ENCODE data around the gene TRMT10B. TPM values are rescaled to one million over a fixed set of nuclear protein-coding genes. Genes with fewer than 3 reads are reported as not detected.
"Not testable (repeated sequence)": the region's sequence is repeated elsewhere in the genome, so short reads cannot be mapped to it uniquely, and the experiment has no call there.

Gene TRMT10B
- polyA plus RNA-seq, 3 donors, result 5.2 to 12.4 (median 9.4) TPM

DNA sequence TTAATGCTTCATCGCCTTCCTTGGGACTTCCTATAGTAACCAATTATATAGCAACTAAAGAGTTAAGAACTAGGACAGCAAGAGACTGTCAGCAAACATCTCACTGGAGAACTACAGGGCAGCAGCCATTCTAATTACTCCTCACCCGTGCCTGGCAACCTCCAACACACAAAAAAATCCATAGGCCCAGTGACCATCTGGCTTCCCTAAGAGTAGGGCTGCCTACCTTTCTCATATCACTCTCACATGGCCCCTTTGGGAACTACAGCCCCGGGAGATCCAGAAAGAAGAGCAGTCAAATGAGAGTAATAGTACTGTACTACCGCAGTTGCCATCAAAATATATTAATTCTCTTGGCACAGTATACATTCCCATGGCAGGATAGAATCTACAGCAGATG, 52.7 kb downstream of the TRMT10B start:
- H3K4me3 ChIP-seq (replicated peaks in 1 of 3; ENCODE audit: low read depth in 2 of 3, low read length in 3 of 3), result no peak overlapping the region
- H3K27me3 ChIP-seq (ENCODE audit: control insufficient read depth in 2 of 2, insufficient read depth in 2 of 2, low read length in 2 of 2), result no peaks in the 10 kb centered on the region
- H3K4me2 ChIP-seq (replicated peaks; ENCODE audit: extremely low read depth, low read length, poor library complexity, severe bottlenecking), result no peak overlapping the region
- Mint-ChIP-seq H3K36me3 (peaks cover 11 to 18% of the 10 kb centered on the region in 2 donors), H3K4me1 (peaks cover 21% of the 10 kb centered on the region), H3K9me3 (peaks cover 0 to 3% (median 0%) of the 10 kb centered on the region in 7 donors), H3K27ac (peak overlapping the region in 2 of 7 donors; percentile 40 to 61), H3K27me3 (ENCODE audit: low read depth in 3 of 3) (no peaks in the 10 kb centered on the region), H3K4me3 (no peak overlapping the region)
- intact Hi-C loops (cut with micrococcal nuclease), result loop anchor here (10.0 kb wide), 2 partner anchors 221 to 321 kb away; partner anchors contain the start of gene POLR1E (in 1 of the 2)
- no peaks in the 10 kb centered on the region for H3K9me3 ChIP-seq (replicated peaks in 1 of 2; ENCODE audit: control insufficient read depth in 1 of 2, insufficient read depth in 1 of 2, low read length in 2 of 2)
- H4K20me1 ChIP-seq (ENCODE audit: insufficient read depth, low read length), result peaks cover 46% of the 10 kb centered on the region
- no peak overlapping the region for H3K27ac ChIP-seq (ENCODE audit: low read depth in 1 of 2, low read length in 2 of 2)
- peaks cover 75% of the 10 kb centered on the region for H3K79me2 ChIP-seq (ENCODE audit: insufficient read depth, low read length)
- no peak for DNase-seq
- peaks cover 15 to 17% of the 10 kb centered on the region in 2 donors for H3K4me1 ChIP-seq (ENCODE audit: control insufficient read depth in 1 of 2, insufficient read depth in 2 of 2, low read length in 2 of 2)
- 86% methylated on average over 1 of the region's 4 CpGs for WGBS (ENCODE audit: insufficient coverage)
- no peak overlapping the region for H2AFZ ChIP-seq (ENCODE audit: insufficient read depth, low read depth, low read length, poor library complexity, severe bottlenecking)
- no peak overlapping the region for H3K9ac ChIP-seq (ENCODE audit: insufficient read depth, low read length, poor library complexity, severe bottlenecking)
- H3K36me3 ChIP-seq (replicated peaks in 1 of 2; ENCODE audit: control insufficient read depth in 1 of 2, insufficient read depth in 2 of 2, low read length in 2 of 2), result peaks cover 0 to 11% of the 10 kb centered on the region in 2 donors
- TF ChIP-seq, protein P1, sequence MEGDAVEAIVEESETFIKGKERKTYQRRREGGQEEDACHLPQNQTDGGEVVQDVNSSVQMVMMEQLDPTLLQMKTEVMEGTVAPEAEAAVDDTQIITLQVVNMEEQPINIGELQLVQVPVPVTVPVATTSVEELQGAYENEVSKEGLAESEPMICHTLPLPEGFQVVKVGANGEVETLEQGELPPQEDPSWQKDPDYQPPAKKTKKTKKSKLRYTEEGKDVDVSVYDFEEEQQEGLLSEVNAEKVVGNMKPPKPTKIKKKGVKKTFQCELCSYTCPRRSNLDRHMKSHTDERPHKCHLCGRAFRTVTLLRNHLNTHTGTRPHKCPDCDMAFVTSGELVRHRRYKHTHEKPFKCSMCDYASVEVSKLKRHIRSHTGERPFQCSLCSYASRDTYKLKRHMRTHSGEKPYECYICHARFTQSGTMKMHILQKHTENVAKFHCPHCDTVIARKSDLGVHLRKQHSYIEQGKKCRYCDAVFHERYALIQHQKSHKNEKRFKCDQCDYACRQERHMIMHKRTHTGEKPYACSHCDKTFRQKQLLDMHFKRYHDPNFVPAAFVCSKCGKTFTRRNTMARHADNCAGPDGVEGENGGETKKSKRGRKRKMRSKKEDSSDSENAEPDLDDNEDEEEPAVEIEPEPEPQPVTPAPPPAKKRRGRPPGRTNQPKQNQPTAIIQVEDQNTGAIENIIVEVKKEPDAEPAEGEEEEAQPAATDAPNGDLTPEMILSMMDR (IDR thresholded peaks at IDR 0.05), result no peak

DNA sequence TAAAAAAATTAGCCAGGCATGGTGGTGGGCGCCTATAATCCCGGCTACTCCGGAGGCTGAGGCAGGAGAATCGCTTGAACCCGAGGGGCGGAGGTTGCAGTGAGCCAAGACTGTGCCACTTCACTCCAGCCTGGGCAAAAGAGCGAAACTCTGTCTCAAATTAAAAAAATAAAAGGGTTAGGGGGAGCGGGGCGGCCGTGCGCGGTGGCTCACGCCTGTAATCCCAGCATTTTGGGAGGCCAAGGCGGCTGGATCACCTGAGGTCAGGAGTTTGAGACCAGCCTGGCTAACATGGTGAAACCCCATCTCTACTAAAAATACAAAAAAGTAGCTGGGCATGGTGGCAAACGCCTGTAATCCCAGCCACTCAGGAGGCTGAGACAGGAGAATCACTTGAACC, 56.1 kb downstream of the TRMT10B start:
- peaks cover 5 to 10% of the 10 kb centered on the region in 2 donors for H3K4me1 ChIP-seq (ENCODE audit: control insufficient read depth in 1 of 2, insufficient read depth in 2 of 2, low read length in 2 of 2)
- H3K4me3 ChIP-seq (replicated peaks in 1 of 3; ENCODE audit: low read depth in 2 of 3, low read length in 3 of 3); H3K9me3 Mint-ChIP-seq; H3K4me3 Mint-ChIP-seq; H3K27me3 Mint-ChIP-seq (ENCODE audit: low read depth in 3 of 3); H3K27ac ChIP-seq (ENCODE audit: low read depth in 1 of 2, low read length in 2 of 2); DNase-seq; H3K9ac ChIP-seq (ENCODE audit: insufficient read depth, low read length, poor library complexity, severe bottlenecking); H2AFZ ChIP-seq (ENCODE audit: insufficient read depth, low read depth, low read length, poor library complexity, severe bottlenecking); H3K27me3 ChIP-seq (ENCODE audit: control insufficient read depth in 2 of 2, insufficient read depth in 2 of 2, low read length in 2 of 2); H3K9me3 ChIP-seq (replicated peaks in 1 of 2; ENCODE audit: control insufficient read depth in 1 of 2, insufficient read depth in 1 of 2, low read length in 2 of 2); H3K4me2 ChIP-seq (replicated peaks; ENCODE audit: extremely low read depth, low read length, poor library complexity, severe bottlenecking): not testable (repeated sequence)
- intact Hi-C loops (cut with micrococcal nuclease), result loop anchor here (10.0 kb wide), 2 partner anchors 225 to 325 kb away; partner anchors contain the start of gene POLR1E (in 1 of the 2)
- H3K79me2 ChIP-seq (ENCODE audit: insufficient read depth, low read length), result peaks cover 57% of the 10 kb centered on the region
- Mint-ChIP-seq H3K27ac (peak overlapping the region in 1 of 7 donors; percentile 37), H3K4me1 (peaks cover 15% of the 10 kb centered on the region), H3K36me3 (peaks cover 3 to 18% of the 10 kb centered on the region in 2 donors)
- 98% methylated on average over 6 of the region's 15 CpGs for WGBS (ENCODE audit: insufficient coverage)
- peaks cover 26% of the 10 kb centered on the region for H4K20me1 ChIP-seq (ENCODE audit: insufficient read depth, low read length)
- H3K36me3 ChIP-seq (replicated peaks in 1 of 2; ENCODE audit: control insufficient read depth in 1 of 2, insufficient read depth in 2 of 2, low read length in 2 of 2), result peaks cover 0 to 11% of the 10 kb centered on the region in 2 donors

All from CD14-positive monocyte (primary cell).